GM19395 (cell line): ENCODE results near the gene TPST1.

Experiments
- ATAC-seq: cut with Tn5 transposase; IDR thresholded peaks from one replicate; pipeline ENCODE4 v1.9.1; 2021; ENCODE audit warnings: mild to moderate bottlenecking, moderate library complexity; ENCODE audit not compliant: unreplicated experiment

Gene TPST1

DNA sequence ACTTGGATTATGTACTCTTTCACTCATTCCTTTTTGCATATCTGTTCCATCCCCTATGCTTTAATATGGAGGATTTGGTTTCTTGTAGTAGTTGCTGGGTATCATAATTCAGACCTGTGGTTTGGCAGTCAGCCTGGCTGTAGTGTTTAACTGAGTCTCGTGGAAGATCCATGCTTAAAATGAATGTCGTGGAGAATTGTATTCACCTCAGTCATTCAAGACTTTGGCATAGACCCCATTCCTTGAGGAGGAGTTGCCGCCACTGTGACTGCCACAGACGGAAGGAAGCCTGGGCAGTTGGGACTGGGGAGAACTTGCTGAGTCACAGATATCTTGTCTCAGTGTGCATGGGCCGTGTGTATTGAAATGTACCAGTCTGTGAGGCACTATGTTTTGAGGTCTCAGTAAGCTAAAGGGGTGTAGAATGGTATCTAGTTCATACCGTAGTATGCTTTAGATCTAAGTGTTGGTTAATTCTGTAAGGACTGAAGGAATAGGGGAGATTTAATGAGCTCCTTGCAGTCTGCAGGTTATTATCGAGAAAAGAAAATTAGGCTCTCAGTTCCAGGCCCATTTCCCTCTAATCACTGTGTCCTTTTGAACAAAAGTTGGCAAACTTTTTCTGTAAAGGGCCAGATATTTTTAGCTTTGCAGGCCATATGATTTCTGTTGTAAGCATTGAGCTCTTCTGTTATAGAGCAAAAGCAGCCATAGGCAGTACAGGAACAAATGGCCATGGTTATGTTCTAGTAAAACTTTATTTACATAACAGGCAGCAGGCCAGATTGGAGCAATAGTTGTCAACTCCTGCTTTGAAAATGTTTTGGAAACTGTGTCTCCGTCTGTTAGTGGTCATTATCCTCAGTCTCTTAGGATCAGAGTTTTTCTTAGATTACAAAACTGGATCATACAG lies 76.8 kb downstream of the TPST1 start:
- no peak for ATAC-seq

DNA sequence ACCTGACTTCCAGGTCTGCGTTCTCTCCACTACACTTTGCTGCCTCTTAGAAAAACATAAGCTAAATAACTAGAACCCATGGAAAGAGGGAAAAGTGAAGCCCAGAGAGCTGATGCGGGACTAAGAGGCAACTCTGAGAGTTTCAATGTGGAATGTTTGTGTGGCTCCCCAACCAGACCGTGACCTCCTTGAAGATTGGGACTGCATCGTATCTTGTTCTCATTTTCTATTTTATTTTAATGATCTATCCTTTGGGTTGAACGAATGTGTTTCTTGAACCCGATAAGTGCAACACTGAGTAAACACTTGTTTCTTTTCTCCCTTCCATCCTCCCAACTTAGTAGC lies 77.4 kb downstream of the TPST1 start:
- ATAC-seq = no peak

DNA sequence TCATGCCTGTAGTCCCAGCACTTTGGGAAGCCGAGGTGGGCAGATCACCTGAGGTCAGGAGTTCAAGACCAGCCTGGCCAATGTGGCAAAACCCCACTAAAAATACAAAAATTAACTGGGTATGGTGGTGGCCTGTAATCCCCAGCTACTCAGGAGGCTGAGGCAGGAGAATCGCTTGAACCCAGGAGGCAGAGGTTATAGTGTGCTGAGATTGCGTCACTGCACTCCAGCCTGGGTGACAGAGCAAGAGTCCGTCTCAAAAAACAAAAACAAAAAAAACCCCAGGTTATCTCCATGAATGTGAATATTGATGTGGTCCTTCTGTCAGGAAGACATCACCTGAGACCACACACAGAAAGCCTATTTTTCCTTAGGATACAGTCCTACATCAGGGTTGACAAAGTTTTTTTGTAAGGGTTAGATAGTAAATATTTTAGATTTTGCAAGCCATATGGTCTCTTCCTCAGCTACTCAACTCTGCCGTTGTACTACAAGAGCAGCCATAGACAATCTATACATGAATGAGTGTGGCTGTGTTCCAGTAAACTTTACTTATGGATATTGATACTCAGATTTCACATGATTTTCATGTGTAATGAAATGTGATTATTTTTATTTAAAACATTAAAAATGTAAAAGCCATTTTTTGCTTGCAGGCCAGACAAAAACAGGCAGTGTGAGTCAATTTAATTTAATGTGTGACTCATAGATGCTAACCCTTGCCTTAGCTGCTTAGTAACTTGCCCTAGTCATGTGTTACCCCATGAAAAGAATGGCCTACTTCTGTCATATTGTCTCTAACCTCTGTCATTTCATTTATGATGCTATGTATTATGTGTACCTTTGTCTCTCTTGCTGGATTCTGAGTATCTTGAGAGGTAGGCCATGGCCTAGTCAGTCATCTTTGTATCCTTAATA lies 78.1 kb downstream of the TPST1 start:
- ATAC-seq = no peak

DNA sequence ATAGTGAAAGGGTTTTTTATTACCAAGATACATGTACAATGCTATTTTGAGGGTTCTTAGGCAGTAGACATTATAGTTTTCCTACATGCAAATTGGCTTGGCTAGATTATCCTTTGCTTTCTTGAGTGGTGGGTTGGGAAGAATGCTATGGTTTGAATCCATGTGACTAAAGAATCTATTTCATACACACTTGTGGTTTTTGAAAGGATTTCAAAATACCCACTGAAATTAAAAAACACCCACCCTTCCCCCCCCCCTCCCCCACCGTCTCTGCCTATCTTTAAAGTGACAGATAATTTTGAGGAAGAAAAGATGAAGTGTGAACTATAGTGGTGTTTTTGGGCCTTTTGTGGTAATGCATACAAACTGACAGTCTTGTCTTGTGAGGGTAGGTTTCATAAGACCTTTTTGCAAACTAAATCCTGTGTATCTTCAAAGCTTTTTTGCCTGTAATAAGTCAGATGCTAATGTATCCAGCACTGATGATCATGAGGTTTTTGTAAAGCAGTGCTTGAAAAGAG lies 90.9 kb downstream of the TPST1 start:
- no peak for ATAC-seq

DNA sequence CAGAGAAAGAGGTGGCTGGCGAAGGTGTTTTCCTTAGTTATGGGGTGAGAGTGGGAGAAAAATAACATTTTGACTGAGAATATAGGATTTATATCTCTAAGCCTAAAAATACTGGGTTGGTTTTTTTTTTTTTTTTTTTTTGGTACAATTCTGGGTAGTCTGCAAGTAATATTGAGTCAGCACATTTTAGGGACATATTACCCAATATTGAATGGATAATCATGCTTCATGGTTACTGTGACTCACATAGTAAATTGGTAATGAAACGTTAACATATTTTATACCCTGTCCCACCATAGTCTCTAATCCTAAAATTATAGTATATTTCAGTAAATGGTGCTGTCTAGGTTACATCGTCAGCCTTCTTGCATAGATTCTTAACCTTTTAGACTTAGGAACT lies 91.4 kb downstream of the TPST1 start:
- ATAC-seq = no peak

DNA sequence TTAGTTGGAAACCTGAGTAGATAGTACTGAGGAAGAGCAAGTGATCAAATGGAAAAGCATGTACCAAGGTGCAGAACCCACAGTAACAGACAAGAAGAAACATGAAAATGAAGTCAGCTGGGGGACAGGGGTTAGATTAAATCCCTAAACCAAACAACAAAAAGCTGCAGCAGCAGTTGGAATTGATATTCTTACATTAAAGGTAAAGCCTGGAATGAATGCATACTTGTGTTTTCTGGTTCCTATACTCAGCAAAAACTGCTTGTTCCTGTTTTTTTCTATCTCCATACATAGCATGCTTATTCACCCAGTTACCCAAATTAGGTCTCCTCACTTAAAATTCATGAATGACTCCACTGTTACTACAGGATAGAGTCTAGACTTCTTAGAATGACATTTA lies 92.4 kb downstream of the TPST1 start:
- ATAC-seq = no peak

DNA sequence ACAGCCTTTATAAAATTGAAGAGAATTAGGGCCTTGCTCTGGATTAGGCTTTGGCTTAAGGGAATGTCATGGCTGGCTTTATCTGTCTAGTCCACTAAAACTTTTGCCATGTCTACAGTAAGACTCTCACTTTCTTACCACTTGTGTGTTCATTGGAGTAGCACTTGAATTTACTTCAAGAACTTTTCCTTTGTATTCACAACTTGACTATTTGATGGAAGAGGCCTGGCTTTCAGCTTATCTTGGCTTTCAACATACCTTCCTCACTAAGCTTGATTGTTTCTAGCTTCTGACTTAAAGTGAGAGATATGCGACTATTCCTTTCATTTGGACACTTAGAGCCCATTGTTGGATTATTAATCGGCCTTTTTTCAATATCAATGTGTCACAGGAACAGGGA lies 96.1 kb downstream of the TPST1 start:
- no peak for ATAC-seq

DNA sequence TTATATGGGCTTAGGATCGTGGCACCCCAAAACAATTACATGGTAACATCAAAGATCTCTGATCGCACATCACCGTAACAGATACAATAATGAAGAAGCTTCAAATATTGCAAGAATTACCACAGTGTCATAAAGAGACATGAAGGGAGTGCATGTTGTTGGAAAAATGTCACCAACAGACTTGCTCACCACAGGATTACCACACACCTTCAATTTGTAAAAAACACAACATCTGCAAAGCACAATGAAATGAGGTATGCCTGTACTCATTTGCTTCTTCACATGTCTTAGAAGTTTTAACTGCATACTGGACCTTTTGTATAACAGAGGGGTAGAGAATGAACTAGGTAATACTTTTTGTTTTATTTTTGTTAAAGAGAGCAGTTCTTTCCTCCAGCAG lies 96.6 kb downstream of the TPST1 start:
- no peak for ATAC-seq

DNA sequence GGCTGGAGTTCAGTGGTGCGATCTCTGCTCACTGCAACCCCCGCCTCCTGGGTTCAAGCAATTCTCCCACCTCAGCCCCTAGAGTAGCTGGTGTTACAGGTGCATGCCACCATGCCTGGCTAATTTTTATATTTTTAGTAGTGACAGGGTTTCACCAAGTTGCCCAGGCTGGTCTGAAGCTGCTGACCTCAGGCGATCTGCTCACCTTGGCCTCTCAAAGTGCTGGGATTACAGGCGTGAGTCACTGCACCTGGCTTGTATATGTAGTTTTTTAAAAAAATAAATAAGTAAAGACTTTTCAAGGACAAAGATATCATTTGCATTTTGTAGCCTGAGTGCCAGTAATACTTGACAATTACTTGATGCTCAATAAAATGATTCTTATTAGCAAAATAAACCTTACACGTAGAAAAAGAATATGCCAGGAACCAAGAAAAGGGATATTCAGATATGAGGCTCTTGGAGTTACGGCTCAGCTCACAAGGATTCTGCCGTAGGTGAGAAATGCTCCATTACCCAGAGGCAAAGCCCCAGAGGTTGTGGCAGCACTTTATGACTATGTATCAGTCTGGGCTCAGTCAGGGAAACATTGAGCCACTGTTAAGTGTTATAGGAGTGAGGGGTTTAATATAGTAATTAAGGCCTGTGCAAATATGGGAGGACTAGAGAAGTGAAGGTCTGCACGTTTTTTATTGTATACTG lies 98.5 kb downstream of the TPST1 start:
- no peak for ATAC-seq

DNA sequence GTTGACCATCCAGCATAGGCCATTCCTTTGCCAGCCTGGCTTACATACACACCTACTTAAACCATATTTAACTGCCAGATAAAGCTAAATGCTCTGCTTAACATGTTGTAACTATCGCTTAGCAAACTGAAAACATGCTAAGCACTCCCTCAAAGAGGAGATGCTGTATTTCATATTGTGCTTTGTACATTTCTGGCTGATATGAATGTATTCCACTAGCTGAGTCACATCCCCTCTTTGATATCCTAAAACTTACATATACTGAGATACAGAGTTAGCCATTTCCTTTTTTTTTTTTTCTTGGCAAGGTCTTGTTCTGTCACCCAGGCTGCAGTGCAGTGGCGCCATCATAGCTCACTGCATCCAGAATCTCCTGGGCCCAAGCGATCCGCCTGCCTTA lies 99.4 kb downstream of the TPST1 start:
- ATAC-seq = no peak

DNA sequence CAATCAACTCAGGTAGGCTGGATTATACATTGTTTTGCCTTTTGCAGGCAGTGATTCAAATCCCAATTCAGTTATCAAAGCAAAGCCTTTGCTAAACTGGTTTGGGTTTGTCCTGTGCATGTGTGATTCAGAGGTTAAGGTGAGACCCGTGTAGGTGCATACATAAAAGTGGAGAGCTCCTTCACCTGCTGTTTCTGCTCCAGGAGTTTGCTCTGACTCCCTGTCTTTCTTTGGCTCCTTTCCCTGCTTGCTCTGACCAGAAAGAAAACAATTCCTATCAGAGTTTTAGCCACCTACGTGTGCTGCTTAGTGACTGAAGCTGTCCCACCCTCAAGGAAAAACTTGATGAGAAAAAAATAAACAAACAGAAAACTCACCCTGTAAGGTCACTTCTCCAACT lies 101.1 kb downstream of the TPST1 start:
- no peak for ATAC-seq

DNA sequence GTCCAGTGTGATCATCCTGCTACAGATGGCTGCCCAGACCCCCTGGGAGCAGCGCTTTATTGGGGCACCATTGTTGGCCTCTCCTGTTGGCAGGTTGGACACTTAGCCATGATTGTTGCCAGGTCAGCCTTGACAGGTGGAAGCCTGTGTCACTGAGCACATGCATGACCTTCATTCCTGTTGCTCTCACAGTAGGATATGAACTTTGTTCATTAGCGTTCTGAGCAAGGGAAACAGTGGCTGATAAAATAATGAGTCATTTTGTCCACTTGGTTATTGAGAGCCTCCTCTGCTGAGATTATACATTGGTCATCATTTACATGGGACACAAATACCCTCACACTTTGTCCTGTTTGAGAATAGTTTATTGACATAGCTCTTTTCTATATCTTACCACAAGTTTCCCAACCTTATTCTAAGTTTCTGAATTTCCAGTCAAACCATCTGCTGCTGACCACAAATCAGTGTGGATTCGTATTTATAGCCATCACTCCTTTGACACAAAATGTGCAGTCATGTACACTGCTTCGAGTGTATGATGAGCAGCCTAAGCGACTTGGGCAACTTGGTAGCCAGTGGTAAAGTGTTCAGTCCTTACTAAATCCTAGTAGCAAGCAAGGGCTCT lies 102.6 kb downstream of the TPST1 start:
- no peak for ATAC-seq

DNA sequence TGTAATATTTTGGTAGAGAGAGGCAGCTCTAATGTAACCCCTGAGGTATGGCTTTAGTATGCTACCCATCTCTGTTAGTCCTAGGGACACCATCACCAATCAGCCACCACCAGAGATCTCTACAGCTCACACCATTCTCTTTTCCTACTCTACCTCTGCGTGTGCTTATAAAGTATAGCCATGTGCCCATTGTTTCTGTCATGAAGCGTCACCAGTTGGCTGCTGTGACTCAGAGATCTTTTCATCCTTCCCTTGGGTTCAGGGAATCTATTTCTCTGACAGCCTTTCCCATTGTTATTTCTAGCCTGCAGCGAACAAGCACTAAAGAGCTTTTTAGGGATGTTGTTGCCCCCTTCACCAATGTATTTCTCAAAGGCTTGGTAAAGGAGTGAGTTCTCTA lies 103.3 kb downstream of the TPST1 start:
- ATAC-seq = no peak

DNA sequence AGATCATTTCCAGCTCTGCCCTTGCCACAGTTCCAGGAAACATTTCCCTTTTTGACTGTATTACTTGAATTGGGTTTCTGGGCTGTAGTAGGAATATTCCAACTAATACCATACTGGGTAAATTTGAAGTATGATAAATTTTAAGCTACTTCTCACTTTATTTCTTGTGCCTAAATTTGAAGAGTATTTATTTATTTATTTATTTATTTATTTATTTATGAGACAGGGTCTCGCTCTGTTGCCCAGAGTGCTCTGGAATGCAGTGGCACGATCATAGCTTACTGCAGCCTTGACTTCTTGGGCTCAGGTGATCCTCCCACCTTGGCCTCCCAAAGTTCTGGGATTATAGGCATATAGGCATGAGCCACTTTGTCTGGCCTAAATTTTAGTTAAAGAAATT lies 105.5 kb downstream of the TPST1 start:
- ATAC-seq = no peak

DNA sequence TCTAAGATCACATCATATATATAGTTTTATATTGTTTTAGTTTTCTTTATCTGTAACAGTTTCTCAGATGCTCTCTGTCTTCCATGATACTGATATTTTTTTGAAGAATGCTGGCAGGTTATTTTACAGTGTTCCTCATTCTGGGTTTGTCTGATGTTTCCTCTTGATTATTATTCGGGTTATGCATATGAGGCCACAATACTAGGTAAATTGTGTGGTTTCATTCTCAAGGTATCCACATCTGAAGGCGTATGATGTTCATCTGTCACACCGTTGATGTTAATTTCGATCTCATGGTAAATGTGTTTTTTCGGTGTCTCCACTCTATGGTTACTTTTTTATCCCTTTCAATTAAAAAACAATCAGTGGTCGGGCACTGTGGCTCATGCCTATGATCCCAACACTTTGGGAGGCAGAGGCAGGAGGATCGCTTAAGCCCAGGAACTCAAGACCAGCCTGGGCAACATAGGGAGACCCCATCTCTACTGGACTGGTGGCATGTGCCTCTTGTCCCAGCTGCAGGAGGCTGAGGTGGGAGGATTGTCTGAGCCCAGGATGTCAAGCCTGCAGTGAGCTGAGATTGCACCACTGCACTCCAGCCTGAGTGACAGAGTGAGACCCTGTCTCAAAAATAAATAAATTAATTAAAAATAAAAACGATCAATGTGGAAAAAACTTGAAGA lies 108.9 kb downstream of the TPST1 start:
- ATAC-seq = no peak

DNA sequence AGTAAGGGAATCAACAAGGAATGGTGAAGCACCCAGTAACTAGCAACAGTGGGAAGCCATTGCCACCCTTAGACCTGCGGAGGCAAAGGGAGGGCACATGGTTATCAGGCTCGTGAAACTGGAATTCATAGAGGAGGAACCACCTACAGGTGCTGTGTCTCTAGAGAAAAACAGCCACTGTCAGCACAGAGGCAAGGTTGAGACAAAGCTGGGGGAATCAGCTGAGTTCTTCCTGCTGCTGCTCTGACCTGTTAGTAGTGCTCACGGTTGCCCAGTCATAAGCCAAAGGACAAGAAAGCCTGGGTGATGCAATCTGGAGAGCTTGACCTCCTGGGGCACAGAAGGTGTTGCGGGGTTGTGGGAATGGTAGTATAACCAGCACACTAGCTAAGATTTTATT lies 110.1 kb downstream of the TPST1 start:
- ATAC-seq = no peak

DNA sequence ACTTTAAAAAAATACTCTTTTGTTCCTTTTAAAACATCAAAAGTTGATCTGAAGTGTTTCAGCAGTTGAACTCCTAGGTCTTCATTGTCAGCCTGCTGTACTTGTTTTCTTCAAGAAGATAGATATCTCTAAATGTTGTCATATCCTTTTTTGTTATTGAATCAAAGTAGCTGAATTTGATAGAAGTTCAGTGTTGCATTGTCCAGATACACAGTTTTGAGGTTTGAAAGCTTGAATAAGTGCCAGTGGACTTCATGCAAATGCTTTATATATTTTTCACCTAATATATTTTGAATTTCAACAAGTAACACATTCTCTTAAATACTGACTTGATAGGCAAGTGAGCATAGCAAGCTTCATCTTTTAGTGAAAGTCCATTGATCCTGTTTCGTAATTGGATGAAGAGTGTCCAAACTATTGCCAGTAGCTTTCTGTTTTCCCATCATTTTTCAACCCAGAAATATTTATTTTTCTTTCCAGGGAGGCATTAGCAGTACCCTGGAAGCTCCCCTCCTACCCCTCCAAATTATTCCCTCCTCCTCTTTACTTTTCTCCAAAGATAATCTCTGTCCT lies 114.4 kb downstream of the TPST1 start:
- ATAC-seq = no peak

DNA sequence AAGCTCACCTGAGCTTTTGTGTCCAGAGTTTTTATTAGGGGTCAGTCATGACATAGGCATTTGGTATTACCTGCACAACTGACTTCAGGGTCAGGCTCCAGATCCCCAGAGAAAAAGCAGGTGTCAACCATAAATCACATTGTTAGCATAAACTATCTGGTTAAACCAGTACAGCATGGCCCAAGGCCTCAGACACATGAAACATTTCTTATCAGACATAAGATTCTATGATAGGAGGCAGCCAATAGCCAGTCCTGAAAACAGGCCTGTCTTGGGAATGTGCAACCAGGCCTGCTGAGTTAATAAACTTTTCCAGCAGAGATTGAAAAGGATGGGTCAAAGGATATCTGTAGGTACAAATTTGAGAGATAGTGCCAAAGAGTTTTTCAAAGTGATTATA lies 116.1 kb downstream of the TPST1 start:
- no peak for ATAC-seq

DNA sequence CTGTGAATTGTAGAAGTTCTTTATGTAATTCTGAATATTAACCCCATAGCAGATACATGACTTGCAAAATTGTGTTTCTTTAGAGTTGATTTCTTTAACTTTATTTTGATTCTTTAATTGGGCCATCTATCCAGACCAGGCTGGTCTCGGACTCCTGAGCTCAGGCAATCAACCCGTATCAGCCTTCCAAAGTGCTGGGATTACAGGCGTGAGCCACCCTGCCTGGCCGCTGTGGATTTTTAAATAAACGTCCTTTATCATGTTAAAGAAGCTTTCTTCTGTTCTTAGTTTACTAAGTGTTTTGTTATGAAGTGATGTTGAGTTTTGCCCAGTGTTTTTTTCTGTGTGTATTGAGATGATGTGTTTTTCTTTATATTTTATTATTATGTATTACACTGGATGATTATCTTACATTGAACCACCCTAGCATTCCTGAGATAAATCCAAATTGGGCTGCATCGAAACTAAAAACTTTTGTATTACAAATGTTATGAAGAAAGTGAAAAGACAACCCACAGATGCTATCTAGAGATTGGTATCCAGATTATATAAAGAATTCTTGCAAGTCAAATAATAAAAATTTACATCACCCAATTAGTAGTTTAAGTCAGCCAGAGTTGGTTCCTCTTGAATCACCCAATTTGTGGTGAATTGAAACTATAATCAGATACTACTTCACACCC lies 118.1 kb downstream of the TPST1 start:
- no peak for ATAC-seq
